Panc1 (cell line): ENCODE data around the gene KCNMB2.

Experiments used
- POLR2AphosphoS5 ChIP-seq: IDR thresholded peaks from 2 replicates; pipeline ENCODE4 v1.6.1; 2012; ENCODE audit warnings: mild to moderate bottlenecking, low read depth, low read length, moderate library complexity
- TF ChIP-seq, protein P1 (sequence below): fragments of 450-650 bp; IDR thresholded peaks from 2 replicates; pipeline ENCODE4 v1.5.1; 2017; ENCODE audit warnings: mild to moderate bottlenecking
- TF ChIP-seq, protein P2 (sequence below), 2 experiments: IDR thresholded peaks; 2 replicates each; pipeline ENCODE4 v1.6.1; 2011 to 2012; ENCODE audit warnings: low read depth in 2 of 2, control low read depth in 1 of 2, low read length in 1 of 2, mild to moderate bottlenecking in 1 of 2, moderate library complexity in 1 of 2; ENCODE audit not compliant: insufficient read depth in 1 of 2

DNA sequence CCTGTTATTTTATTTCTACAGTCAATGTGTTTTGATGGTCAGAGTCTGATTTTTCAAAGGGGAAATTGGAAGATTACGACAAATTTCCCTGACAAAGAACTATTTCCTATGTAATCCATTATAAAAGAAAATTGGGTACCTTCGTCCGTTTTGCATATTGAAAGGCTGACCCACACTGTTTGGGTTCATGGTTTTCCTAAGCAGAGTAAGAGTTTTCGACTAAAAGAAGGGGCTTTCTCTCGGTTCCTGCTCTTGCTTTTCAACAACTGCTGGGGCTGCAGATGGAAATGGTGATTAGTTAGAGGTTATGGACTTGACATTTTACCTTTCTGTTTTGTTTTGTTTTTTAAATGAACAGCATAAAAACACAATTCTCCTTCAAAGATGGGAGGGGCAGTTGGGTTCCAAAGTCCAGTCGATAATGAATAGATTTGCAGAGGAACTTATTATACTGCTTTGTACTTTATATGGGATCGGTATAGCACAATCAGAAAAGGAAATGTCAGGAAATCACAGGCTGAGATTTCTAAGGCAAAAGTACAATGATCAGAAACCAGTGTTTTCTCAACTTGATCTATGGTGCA lies 978 bp downstream of the KCNMB2 start:
- TF ChIP-seq, protein P1, sequence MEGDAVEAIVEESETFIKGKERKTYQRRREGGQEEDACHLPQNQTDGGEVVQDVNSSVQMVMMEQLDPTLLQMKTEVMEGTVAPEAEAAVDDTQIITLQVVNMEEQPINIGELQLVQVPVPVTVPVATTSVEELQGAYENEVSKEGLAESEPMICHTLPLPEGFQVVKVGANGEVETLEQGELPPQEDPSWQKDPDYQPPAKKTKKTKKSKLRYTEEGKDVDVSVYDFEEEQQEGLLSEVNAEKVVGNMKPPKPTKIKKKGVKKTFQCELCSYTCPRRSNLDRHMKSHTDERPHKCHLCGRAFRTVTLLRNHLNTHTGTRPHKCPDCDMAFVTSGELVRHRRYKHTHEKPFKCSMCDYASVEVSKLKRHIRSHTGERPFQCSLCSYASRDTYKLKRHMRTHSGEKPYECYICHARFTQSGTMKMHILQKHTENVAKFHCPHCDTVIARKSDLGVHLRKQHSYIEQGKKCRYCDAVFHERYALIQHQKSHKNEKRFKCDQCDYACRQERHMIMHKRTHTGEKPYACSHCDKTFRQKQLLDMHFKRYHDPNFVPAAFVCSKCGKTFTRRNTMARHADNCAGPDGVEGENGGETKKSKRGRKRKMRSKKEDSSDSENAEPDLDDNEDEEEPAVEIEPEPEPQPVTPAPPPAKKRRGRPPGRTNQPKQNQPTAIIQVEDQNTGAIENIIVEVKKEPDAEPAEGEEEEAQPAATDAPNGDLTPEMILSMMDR, result no peak
- TF ChIP-seq POLR2AphosphoS5, result no peak
- TF ChIP-seq, protein P2, sequence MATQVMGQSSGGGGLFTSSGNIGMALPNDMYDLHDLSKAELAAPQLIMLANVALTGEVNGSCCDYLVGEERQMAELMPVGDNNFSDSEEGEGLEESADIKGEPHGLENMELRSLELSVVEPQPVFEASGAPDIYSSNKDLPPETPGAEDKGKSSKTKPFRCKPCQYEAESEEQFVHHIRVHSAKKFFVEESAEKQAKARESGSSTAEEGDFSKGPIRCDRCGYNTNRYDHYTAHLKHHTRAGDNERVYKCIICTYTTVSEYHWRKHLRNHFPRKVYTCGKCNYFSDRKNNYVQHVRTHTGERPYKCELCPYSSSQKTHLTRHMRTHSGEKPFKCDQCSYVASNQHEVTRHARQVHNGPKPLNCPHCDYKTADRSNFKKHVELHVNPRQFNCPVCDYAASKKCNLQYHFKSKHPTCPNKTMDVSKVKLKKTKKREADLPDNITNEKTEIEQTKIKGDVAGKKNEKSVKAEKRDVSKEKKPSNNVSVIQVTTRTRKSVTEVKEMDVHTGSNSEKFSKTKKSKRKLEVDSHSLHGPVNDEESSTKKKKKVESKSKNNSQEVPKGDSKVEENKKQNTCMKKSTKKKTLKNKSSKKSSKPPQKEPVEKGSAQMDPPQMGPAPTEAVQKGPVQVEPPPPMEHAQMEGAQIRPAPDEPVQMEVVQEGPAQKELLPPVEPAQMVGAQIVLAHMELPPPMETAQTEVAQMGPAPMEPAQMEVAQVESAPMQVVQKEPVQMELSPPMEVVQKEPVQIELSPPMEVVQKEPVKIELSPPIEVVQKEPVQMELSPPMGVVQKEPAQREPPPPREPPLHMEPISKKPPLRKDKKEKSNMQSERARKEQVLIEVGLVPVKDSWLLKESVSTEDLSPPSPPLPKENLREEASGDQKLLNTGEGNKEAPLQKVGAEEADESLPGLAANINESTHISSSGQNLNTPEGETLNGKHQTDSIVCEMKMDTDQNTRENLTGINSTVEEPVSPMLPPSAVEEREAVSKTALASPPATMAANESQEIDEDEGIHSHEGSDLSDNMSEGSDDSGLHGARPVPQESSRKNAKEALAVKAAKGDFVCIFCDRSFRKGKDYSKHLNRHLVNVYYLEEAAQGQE (IDR thresholded peaks at IDR 0.05; ENCODE audit: insufficient read depth in 1 of 2, low read depth in 2 of 2, low read length in 1 of 2), result no peak
